BJ (cell line): ENCODE data around the gene ELAVL3. TPM values are rescaled to one million over a fixed set of nuclear protein-coding genes. Genes with fewer than 3 reads are reported as not detected.

Source experiments
- CTCF ChIA-PET: fragments of 350-600 bp; formaldehyde crosslinking; extraction: SDS; loops from one replicate; lab custom pipeline; 2021; ENCODE audit warnings: antibody characterized with exemption, inconsistent platforms; lab: Yijun Ruan, JAX
- POLR2A ChIA-PET: fragments of 300-600 bp; sonication (Branson Sonifier 250); formaldehyde crosslinking; extraction: SDS; loops from one replicate; lab custom pipeline; 2021; ENCODE audit warnings: antibody characterized with exemption; lab: Charles Lee
- DNase-seq: peaks from one replicate; pipeline ENCODE4 v3.0.0-alpha.2; 2011; ENCODE audit warnings: low read depth
- H3K27me3 ChIP-seq: 2 replicates; pipeline ENCODE4 v1.6.0; 2011; ENCODE audit warnings: low read length; ENCODE audit not compliant: control insufficient read depth, insufficient read depth
- H3K36me3 ChIP-seq: 2 replicates; pipeline ENCODE4 v1.5.1; 2011; ENCODE audit warnings: low read length; ENCODE audit not compliant: control insufficient read depth, insufficient read depth
- H3K4me3 ChIP-seq: 2 replicates; pipeline ENCODE4 v1.5.1; 2011; ENCODE audit warnings: low read depth, mild to moderate bottlenecking, control low read depth, low read length
- polyA plus RNA-seq: library from polyadenylated mRNA; depleted of rRNA; stranded (reverse); fragments of >200 nt; gene quantifications from 2 replicates; pipeline ENCODE4 v1.2.3, GENCODE V29; 2011
- TF ChIP-seq, protein P1 (sequence below): IDR thresholded peaks from 2 replicates; pipeline ENCODE4 v1.5.1; 2011; ENCODE audit warnings: low read depth, mild to moderate bottlenecking, control low read depth, inconsistent platforms, low read length, moderate library complexity; ENCODE audit not compliant: insufficient read depth

The ELAVL3 gene
- polyA plus RNA-seq, 1 experiment: not detected

DNA sequence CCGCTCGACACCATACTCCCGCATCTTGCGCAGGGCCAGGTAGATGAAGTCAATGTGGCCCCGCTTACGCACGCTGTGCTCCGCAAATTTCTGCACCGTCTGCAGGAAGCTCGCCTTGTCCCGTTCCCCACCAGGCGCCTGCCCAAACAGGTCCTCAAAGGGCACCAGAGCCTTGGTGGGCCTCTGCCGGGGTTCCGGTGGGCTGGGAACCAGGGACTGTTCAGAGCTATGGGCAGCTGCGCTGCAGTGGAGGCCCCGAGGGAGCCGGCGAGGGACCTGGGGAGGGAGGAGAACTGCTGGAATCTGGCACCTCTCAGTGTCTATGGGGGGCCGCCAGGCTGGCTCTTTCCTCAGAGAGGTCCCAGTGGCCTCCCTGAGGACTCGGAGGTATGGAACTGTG, 33.1 kb upstream of the ELAVL3 start:
- ChIA-PET CTCF (no interaction called here), POLR2A (no interaction called here)
- Histone ChIP-seq H3K4me3 (no peak overlapping the region), H3K36me3 (peaks cover 3% of the 10 kb centered on the region), H3K27me3 (no peaks in the 10 kb centered on the region)
- no peak for DNase-seq
- TF ChIP-seq, protein P1, sequence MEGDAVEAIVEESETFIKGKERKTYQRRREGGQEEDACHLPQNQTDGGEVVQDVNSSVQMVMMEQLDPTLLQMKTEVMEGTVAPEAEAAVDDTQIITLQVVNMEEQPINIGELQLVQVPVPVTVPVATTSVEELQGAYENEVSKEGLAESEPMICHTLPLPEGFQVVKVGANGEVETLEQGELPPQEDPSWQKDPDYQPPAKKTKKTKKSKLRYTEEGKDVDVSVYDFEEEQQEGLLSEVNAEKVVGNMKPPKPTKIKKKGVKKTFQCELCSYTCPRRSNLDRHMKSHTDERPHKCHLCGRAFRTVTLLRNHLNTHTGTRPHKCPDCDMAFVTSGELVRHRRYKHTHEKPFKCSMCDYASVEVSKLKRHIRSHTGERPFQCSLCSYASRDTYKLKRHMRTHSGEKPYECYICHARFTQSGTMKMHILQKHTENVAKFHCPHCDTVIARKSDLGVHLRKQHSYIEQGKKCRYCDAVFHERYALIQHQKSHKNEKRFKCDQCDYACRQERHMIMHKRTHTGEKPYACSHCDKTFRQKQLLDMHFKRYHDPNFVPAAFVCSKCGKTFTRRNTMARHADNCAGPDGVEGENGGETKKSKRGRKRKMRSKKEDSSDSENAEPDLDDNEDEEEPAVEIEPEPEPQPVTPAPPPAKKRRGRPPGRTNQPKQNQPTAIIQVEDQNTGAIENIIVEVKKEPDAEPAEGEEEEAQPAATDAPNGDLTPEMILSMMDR: no peak

DNA sequence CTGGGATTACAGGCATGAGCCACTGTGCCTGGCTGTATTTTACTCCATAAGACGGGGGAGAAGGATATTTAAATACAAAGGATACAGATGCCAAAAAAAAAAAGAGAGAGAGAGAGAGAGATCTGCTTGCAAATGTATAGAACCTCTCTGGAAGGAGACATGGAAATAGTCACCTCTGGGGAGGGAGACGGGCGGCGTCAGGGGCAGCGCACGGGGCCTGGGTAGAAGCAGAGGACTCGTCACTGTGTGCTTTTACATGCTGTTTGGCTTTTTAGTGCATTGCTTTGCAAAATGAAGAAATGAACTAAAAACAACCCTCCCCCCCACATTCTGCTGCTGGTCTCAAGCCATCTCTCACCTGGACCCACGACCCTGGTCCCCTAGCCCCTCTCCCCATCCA, 29.6 kb upstream of the ELAVL3 start:
- ChIA-PET CTCF (no interaction called here), POLR2A (no interaction called here)
- DNase-seq: no peak
- TF ChIP-seq, protein P1: no peak
- H3K27me3 ChIP-seq: no peaks in the 10 kb centered on the region
- no peak overlapping the region for H3K4me3 ChIP-seq
- peaks cover 2% of the 10 kb centered on the region for H3K36me3 ChIP-seq

DNA sequence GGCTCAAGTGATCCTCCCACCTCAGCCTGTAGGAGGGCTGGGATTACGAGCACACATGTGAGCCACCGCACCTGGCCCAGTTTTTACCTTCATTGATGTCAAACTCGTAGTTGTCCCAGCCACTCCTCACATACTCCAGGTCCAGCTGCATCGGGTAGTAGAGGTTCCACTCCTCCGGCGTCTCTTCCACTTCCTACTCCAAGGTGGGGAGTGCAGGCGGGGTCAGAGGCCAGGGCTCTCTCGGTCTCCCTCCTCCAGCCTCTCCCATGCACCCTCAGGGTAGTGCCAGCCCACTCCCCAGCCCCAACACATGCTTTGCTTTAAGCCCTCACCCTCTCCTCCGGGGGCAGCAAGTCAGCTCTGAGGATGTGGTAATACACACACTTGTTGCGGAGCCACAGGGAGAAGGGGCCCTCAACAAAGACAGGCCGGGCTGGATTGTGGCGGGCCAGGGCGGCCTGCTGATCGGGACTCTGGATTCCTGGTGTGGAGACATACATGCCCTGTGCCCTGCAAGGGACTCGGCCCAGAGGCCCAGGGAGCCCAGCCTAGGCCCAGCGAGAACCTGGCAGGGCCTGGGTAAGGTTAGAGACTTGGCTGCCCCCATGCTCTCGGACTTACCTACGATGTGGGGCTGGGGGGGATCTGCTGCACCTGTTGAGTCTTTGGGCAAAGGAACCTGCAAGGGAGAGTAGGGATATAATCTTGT, 26.7 kb upstream of the ELAVL3 start:
- peaks cover 2% of the 10 kb centered on the region for H3K36me3 ChIP-seq
- ChIA-PET POLR2A (no interaction called here), CTCF (interaction anchor here (1.4 kb wide), 1 partner anchor 221 kb away, joined by 4 read pairs; no protein-coding TSS in a partner anchor)
- DNase-seq: no peak
- no peak overlapping the region for H3K4me3 ChIP-seq
- no peaks in the 10 kb centered on the region for H3K27me3 ChIP-seq
- TF ChIP-seq, protein P1: no peak

DNA sequence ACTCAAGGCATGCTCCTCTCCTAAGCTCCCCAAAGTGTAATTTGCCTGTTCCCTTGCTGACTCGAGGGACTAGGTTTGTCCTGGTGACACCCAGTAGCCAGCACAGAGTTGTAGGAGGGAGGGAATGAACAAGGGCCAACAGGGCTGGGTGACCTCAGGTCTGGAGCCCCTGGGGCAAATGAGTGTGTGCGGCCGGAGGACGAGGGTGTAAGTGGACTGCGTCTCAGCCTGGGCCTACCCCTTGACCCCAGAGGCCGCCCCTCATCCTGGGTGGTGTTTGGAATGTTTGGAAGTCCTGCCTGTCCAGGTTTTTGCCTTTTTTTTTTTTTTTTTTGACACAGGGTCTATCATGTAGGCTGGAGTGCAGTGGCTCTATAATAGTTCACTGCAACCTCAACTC, 26.1 kb upstream of the ELAVL3 start:
- CTCF ChIA-PET: interaction anchor here (1.4 kb wide), 1 partner anchor 220 kb away, joined by 4 read pairs; no protein-coding TSS in a partner anchor
- H3K4me3 ChIP-seq: no peak overlapping the region
- no peak for DNase-seq
- peaks cover 2% of the 10 kb centered on the region for H3K36me3 ChIP-seq
- POLR2A ChIA-PET: no interaction called here
- TF ChIP-seq, protein P1: no peak
- H3K27me3 ChIP-seq: no peaks in the 10 kb centered on the region

DNA sequence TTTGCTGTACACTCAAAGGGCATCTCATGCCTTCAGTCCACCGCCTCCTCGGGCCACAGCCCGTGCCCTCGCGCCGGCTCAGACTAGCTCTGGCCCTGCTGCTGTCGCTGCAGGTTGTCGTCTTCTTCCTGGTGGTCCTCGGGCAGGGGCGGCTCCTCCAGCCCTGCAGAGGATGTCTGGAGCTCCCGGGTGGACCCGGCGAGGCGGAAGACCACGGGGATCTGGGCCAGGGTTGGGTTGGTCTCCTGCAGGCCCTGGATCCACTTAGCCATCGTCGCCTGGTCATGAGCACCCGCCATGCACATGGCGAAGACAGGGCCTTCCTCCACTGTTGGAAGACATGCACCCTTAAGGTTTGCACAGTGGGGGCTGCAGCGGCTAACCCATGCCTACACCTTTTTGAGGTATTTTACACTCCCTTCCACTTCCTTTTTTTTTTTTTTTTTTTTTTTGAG, 25.3 kb upstream of the ELAVL3 start:
- H3K36me3 ChIP-seq: peaks cover 2% of the 10 kb centered on the region
- DNase-seq: no peak
- TF ChIP-seq, protein P1: no peak
- ChIA-PET POLR2A (no interaction called here), CTCF (interaction anchor here (1.4 kb wide), 1 partner anchor 219 kb away, joined by 4 read pairs; no protein-coding TSS in a partner anchor)
- H3K4me3 ChIP-seq: peak overlapping the region; percentile 90
- no peaks in the 10 kb centered on the region for H3K27me3 ChIP-seq
